ENCODE results near the gene NRXN2. TPM values are rescaled to one million over a fixed set of nuclear protein-coding genes. Genes with fewer than 3 reads are reported as not detected.

NRXN2 gene
- total RNA-seq, 2 donors from 2014 or later: 0.74 to 1.3 TPM

DNA sequence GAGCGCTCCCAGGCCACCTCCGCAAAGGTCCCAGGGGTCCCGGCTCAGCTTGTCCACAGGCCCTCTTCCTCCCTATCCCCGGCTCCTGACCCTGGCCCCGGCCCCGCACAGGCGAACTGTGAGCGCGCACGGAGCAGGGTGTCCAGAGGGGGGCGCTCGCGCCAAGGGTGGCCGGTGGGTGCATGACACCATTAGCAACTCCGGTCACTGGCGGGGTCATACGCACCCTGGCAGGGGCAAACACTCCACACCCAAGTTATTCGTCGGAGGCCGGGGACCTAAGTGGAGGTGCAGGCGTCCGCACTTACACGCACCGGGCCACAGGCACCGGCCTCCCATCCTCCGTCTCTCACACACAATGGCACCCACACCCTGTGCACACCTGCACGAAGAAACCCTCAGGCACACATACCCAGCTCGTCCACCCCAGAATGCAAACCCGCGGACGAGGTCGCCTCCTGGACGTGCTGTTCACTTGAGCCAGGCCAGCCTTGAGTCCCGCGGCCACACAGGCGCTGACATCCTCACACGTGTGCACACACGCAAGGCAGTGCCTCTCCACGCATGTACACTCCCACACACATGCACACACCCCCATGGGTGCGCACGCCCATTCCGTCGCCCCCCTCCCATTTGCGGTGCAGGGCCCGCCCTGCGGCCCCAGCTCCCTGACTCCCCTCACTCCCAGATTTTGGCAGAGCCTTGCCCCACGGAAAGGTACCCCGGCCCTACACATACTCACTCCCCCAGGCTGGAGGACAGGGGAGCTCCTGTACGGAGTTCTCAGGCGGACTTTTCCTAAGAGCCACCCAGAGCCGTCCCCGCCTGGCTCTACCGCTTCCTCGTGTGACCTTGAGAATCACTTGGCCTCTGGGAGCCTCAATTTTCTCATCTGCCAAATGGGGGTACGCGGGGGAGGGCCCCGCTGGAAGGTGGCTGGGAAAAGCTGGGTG lies 20.9 kb upstream of the NRXN2 start, which contains the start of gene RASGRP2:
TSS of gene RASGRP2 (minus strand) at position 552 of the 953 bp plus-strand sequence. CDS start 1,276 bp downstream, outside the sequence.
- ATAC-seq (peak; percentile 58 to 62), DNase-seq (ENCODE audit: low spot score) (peak; percentile 78)
- H3K36me3 Mint-ChIP-seq: no peaks in the 10 kb centered on the region
- H3K27me3 Mint-ChIP-seq: no peaks in the 10 kb centered on the region
- H3K27ac Mint-ChIP-seq: peak within 1 kb of the TSS; percentile 86 to 89
- peak within 1 kb of the TSS; percentile 95 for H3K4me3 Mint-ChIP-seq
- no peaks in the 10 kb centered on the region for H3K9me3 Mint-ChIP-seq
- H3K4me1 Mint-ChIP-seq (ENCODE audit: low read depth in 2 of 2): peaks cover 24 to 31% of the 10 kb centered on the region in 2 donors

- DNase-seq (ENCODE audit: low spot score): peak; percentile 88
- H3K4me3 Mint-ChIP-seq: peak overlapping the region; percentile 95
- no peaks in the 10 kb centered on the region for H3K36me3 Mint-ChIP-seq
- H3K9me3 Mint-ChIP-seq: no peaks in the 10 kb centered on the region
- peak; percentile 63 to 79 for ATAC-seq
- peak overlapping the region; percentile 86 to 89 for H3K27ac Mint-ChIP-seq
- H3K27me3 Mint-ChIP-seq: no peaks in the 10 kb centered on the region
- H3K4me1 Mint-ChIP-seq (ENCODE audit: low read depth in 2 of 2): peaks cover 24 to 29% of the 10 kb centered on the region in 2 donors
Observed at GRCh38 chr11:64742889-64743590, 20.0 kb upstream of the NRXN2 start.

DNA sequence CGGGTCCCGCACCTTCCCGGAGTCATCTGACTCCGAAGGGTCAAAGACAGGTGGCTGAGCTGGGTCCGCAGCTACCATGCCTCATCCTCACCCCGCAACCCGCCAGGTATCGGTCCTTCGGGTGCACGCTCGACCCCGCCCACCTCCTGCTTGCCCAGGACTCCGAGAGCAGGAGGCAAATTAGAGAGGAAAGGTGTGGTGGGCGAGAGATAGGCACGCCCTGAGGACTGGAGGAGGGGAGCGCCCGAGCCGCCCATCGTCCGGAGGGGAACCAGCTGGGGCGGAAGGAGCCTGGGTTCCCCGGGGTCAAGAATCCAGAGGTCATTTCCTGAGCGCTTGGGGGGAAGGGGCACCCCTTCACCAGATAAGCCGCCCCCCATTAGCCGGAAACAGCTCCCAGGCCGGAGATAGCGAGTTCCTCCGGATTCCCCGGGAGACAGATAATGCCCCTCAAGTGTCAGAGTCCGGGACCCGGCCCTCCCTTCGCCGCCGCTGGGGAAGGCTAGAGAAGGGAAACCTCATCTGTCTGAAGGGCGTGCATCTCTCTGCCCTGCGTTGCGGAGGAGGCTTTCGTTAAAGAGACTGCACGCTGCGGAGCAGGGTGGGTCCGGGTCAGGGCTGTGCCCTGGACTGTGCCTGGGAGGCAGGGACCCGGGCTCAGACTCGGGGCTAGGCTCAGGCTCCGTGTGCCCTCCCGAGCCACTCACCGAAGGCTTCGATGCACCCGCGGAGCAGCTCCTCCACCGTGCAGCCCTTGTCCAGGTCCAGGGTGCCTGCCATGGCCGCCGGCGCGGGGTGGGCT lies 19.3 kb upstream of the NRXN2 start:
- peak overlapping the region in 1 of 2 donors; percentile 62 for H3K27ac Mint-ChIP-seq
- H3K36me3 Mint-ChIP-seq: no peaks in the 10 kb centered on the region
- no peaks in the 10 kb centered on the region for H3K9me3 Mint-ChIP-seq
- ATAC-seq: peak; percentile 19 to 33
- H3K4me3 Mint-ChIP-seq: peak overlapping the region; percentile 75
- DNase-seq (ENCODE audit: low spot score): no peak
- peaks cover 24 to 28% of the 10 kb centered on the region in 2 donors for H3K4me1 Mint-ChIP-seq (ENCODE audit: low read depth in 2 of 2)
- no peaks in the 10 kb centered on the region for H3K27me3 Mint-ChIP-seq

GRCh38 chr11:64741375-64742086 lies 18.5 kb upstream of the NRXN2 start:
- no peaks in the 10 kb centered on the region for H3K27me3 Mint-ChIP-seq
- peak overlapping the region; percentile 75 for H3K4me3 Mint-ChIP-seq
- H3K9me3 Mint-ChIP-seq: no peaks in the 10 kb centered on the region
- no peak for ATAC-seq
- peak overlapping the region in 1 of 2 donors; percentile 62 for H3K27ac Mint-ChIP-seq
- H3K4me1 Mint-ChIP-seq (ENCODE audit: low read depth in 2 of 2): peaks cover 24 to 28% of the 10 kb centered on the region in 2 donors
- H3K36me3 Mint-ChIP-seq: no peaks in the 10 kb centered on the region
- DNase-seq (ENCODE audit: low spot score): no peak

DNA sequence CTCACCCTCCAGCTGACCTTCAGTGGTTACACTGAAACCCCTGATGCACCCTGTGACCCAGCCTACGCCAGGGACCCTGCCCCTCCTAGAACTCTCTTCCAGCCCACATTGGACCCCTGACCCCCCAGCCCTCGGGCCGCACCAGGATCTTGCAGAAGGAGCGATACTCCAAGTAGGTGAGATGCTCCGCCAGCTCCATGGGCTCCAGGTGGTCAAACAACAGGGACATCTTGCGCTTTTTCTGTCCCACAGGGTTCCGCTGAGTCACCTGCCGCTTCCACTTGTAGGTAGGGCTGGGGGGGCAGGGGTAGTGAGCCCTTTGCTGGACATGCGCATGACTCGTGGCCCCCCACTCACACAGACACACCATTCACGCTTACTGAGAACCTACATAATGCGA lies 16.9 kb upstream of the NRXN2 start:
- Mint-ChIP-seq H3K27ac (peak overlapping the region in 1 of 2 donors; percentile 22), H3K9me3 (no peaks in the 10 kb centered on the region), H3K4me1 (ENCODE audit: low read depth in 2 of 2) (peaks cover 29 to 31% of the 10 kb centered on the region in 2 donors), H3K36me3 (no peaks in the 10 kb centered on the region), H3K4me3 (no peak overlapping the region), H3K27me3 (no peaks in the 10 kb centered on the region)
- DNase-seq (ENCODE audit: low spot score) (no peak), ATAC-seq (no peak)

- peak overlapping the region in 1 of 2 donors; percentile 85 for H3K27ac Mint-ChIP-seq
- H3K4me1 Mint-ChIP-seq (ENCODE audit: low read depth in 2 of 2): peaks cover 17 to 19% of the 10 kb centered on the region in 2 donors
- H3K36me3 Mint-ChIP-seq: no peaks in the 10 kb centered on the region
- ATAC-seq: no peak
- H3K4me3 Mint-ChIP-seq: no peak overlapping the region
- no peaks in the 10 kb centered on the region for H3K9me3 Mint-ChIP-seq
- no peak for DNase-seq (ENCODE audit: low spot score)
- H3K27me3 Mint-ChIP-seq: no peaks in the 10 kb centered on the region
Observed at GRCh38 chr11:64736654-64737053, 13.7 kb upstream of the NRXN2 start.

- no peaks in the 10 kb centered on the region for H3K9me3 Mint-ChIP-seq
- H3K27ac Mint-ChIP-seq: peak overlapping the region in 1 of 2 donors; percentile 85
- H3K36me3 Mint-ChIP-seq: no peaks in the 10 kb centered on the region
- ATAC-seq: peak in 1 of 2 donors; percentile 21
- no peak overlapping the region for H3K4me3 Mint-ChIP-seq
- peaks cover 13 to 17% of the 10 kb centered on the region in 2 donors for H3K4me1 Mint-ChIP-seq (ENCODE audit: low read depth in 2 of 2)
- no peaks in the 10 kb centered on the region for H3K27me3 Mint-ChIP-seq
- DNase-seq (ENCODE audit: low spot score): no peak
Observed at GRCh38 chr11:64735725-64736259, 12.8 kb upstream of the NRXN2 start.

DNA sequence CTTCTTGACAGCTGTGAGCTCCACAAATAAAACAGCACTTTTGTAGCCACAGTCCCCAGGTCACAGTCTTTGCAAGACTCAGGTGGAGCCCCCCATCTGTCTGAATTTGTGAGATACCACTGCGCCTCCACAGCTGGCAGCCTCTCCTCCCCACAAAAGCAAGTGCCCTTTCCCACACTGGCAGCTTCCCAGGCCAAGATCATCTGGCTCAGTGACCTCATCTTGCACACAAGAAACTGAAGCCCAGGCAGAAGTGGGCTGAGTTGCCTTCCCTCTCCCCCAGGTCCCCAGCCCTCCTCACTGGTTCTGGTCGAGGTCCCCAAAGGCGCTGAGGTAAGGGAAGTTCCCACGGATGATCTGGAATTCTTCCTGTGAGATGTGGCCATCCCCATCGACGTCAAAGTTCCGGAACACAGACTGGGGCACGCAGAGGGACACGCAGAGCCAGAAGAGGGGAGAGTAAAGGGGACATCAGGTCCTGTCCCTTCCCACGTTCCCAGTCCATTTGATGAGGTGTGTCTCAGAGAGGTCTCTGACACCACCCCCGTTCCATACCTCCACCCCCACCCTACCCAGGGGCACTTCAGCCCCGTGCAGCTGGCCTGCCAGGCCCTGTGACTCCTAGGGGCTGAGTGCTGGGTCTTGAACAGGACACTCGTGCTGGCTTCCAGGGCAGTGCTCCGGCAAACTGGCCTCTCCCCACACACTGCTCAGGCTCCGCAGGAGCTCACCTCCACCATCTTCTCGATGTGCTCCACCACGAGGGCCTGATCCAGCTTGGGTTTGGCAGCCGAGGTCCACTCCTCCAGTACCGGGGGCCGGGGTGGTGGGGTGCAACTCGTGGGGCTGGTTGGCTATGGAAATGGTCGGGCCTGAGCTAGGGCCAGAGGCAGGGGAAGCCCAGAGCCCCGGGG lies 12.1 kb upstream of the NRXN2 start:
- no peaks in the 10 kb centered on the region for H3K27me3 Mint-ChIP-seq
- no peak for ATAC-seq
- H3K27ac Mint-ChIP-seq: peak overlapping the region in 1 of 2 donors; percentile 65
- DNase-seq (ENCODE audit: low spot score): no peak
- peaks cover 5 to 11% of the 10 kb centered on the region in 2 donors for H3K4me1 Mint-ChIP-seq (ENCODE audit: low read depth in 2 of 2)
- H3K4me3 Mint-ChIP-seq: no peak overlapping the region
- H3K36me3 Mint-ChIP-seq: no peaks in the 10 kb centered on the region
- no peaks in the 10 kb centered on the region for H3K9me3 Mint-ChIP-seq

GRCh38 chr11:64731601-64732000 lies 8.6 kb upstream of the NRXN2 start:
- H3K36me3 Mint-ChIP-seq: no peaks in the 10 kb centered on the region
- no peak overlapping the region for H3K4me3 Mint-ChIP-seq
- DNase-seq (ENCODE audit: low spot score) (no peak), ATAC-seq (no peak)
- H3K9me3 Mint-ChIP-seq: no peaks in the 10 kb centered on the region
- H3K27me3 Mint-ChIP-seq: no peaks in the 10 kb centered on the region
- peaks cover 5 to 7% of the 10 kb centered on the region in 2 donors for H3K4me1 Mint-ChIP-seq (ENCODE audit: low read depth in 2 of 2)
- no peak overlapping the region for H3K27ac Mint-ChIP-seq

- Mint-ChIP-seq H3K4me1 (ENCODE audit: low read depth in 2 of 2) (peaks cover 4% of the 10 kb centered on the region in 2 donors), H3K27ac (no peak overlapping the region), H3K9me3 (no peaks in the 10 kb centered on the region), H3K27me3 (no peaks in the 10 kb centered on the region), H3K36me3 (no peaks in the 10 kb centered on the region), H3K4me3 (no peak overlapping the region)
- ATAC-seq (no peak), DNase-seq (ENCODE audit: low spot score) (no peak)
Observed at GRCh38 chr11:64729851-64730382, 6.9 kb upstream of the NRXN2 start.

GRCh38 chr11:64728757-64729365 lies 5.9 kb upstream of the NRXN2 start:
- Mint-ChIP-seq H3K27me3 (no peaks in the 10 kb centered on the region), H3K9me3 (no peaks in the 10 kb centered on the region), H3K27ac (no peak overlapping the region), H3K4me3 (no peak overlapping the region), H3K4me1 (ENCODE audit: low read depth in 2 of 2) (peaks cover 4 to 10% of the 10 kb centered on the region in 2 donors), H3K36me3 (no peaks in the 10 kb centered on the region)
- DNase-seq (ENCODE audit: low spot score): no peak
- ATAC-seq: no peak
